Transverse colon (tissue), 4 donors: ENCODE measurements around the gene CADM2. TPM values are rescaled to one million over a fixed set of nuclear protein-coding genes. Genes with fewer than 3 reads are reported as not detected.

Source experiments
- DNase-seq: peaks from one replicate; pipeline ENCODE4 v3.0.0-alpha.2; 2019
- H3K27ac ChIP-seq, 4 donors: fragments of 200-600 bp; sonication (generic); 2 replicates each; pipeline ENCODE4 v1.5.1; 2016 to 2018; ENCODE audit warnings: inconsistent platforms in 4 of 4
- H3K27me3 ChIP-seq: fragments of 200-600 bp; sonication (generic); 2 replicates; pipeline ENCODE4 v1.5.1; 2017; ENCODE audit warnings: inconsistent platforms
- H3K36me3 ChIP-seq, 4 donors: fragments of 200-600 bp; sonication (generic); 2 replicates each; pipeline ENCODE4 v1.5.1; 2017 to 2019; ENCODE audit warnings: inconsistent platforms in 4 of 4
- H3K4me1 ChIP-seq, 4 donors: fragments of 200-600 bp; sonication (generic); 2 replicates each; pipeline ENCODE4 v1.5.1; 2017 to 2020; ENCODE audit warnings: inconsistent platforms in 4 of 4
- H3K4me3 ChIP-seq, 4 donors: fragments of 200-600 bp; sonication (generic); 1 replicate in 1 of 4; 2 replicates in 3 of 4; pipeline versions ENCODE4 v1.5.1 to v1.6.1; 2017 to 2019; ENCODE audit warnings: inconsistent platforms in 4 of 4
- H3K9me3 ChIP-seq, 2 donors: fragments of 200-600 bp; sonication (generic); 2 replicates each; pipeline ENCODE4 v1.5.1; 2017 to 2019; ENCODE audit warnings: inconsistent platforms in 2 of 2
- CTCF ChIP-seq, 5 experiments: fragments of 200-600 bp in 3 of 5; fragments of 450-650 bp in 2 of 5; sonication (generic) in 3 of 5; IDR thresholded peaks; 1 replicate in 2 of 5; 2 replicates in 3 of 5; pipeline ENCODE4 v1.5.1; 2016 to 2017; ENCODE audit warnings: antibody characterized with exemption in 5 of 5, inconsistent platforms in 3 of 5, mild to moderate bottlenecking in 2 of 5, moderate library complexity in 1 of 5
- EP300 ChIP-seq: sonication (generic); formaldehyde crosslinking; IDR thresholded peaks from one replicate; pipeline ENCODE4 v1.6.1; 2017; ENCODE audit warnings: antibody characterized with exemption, low read depth
- POLR2A ChIP-seq: fragments of 450-650 bp; IDR thresholded peaks from one replicate; pipeline ENCODE4 v1.6.1; 2016; ENCODE audit warnings: antibody characterized with exemption, mild to moderate bottlenecking, moderate library complexity
- POLR2AphosphoS5 ChIP-seq, 3 donors: sonication (generic); formaldehyde crosslinking; IDR thresholded peaks; one replicate each; pipeline ENCODE4 v1.6.1; 2016; ENCODE audit warnings: antibody characterized with exemption in 3 of 3
- WGBS, 2 donors: methylation state at CpG; one replicate each; pipeline ENCODE4 v1.1.5; 2018; ENCODE audit warnings: low coverage in 1 of 2; 5-methylcytosine and 5-hydroxymethylcytosine counted together
- in situ Hi-C, 4 donors: fragments of 200-750 bp; cut with MboI; loops; one replicate each; pipeline versions ENCODE4 v1.15.0 to v1.15.1; 2017; ENCODE audit warnings: low sequenced_read_pairs in 3 of 4, low pct_ligation_motif_present in 1 of 4, low pct_unique_long_range_greater_than_20kb in 1 of 4
- intact Hi-C: fragments of 100-400 bp; cut with DNase I; formaldehyde crosslinking; loops from one replicate; pipeline ENCODE4 v1.15.1; 2023; ENCODE audit warnings: low total_unique reads
- total RNA-seq, 4 donors: library from RNA; depleted of rRNA; stranded (reverse); fragments of >200 nt; gene quantifications; one replicate each; pipeline ENCODE4 v1.1.0, GENCODE V29; 2016

CADM2 gene
- total RNA-seq, 4 donors from 2014 or later: 2.2 to 21.3 (median 4.5) TPM

- Histone ChIP-seq H3K4me3 (no peak overlapping the region), H3K36me3 (no peaks in the 10 kb centered on the region), H3K27me3 (no peaks in the 10 kb centered on the region), H3K4me1 (no peaks in the 10 kb centered on the region), H3K27ac (no peak overlapping the region), H3K9me3 (no peaks in the 10 kb centered on the region)
- intact Hi-C loops: no loop called here
- no peak for DNase-seq
- TF ChIP-seq POLR2A (no peak), POLR2AphosphoS5 (IDR thresholded peaks at IDR 0.05) (no peak), EP300 (no peak), CTCF (IDR thresholded peaks at IDR 0.05) (no peak)
- in situ Hi-C loops: no loop called here
These were observed 918.8 kb downstream of the CADM2 start for GRCh38 chr3:85877631-85878030.

- Histone ChIP-seq H3K27me3 (no peaks in the 10 kb centered on the region), H3K4me1 (no peaks in the 10 kb centered on the region), H3K36me3 (no peaks in the 10 kb centered on the region), H3K27ac (no peak overlapping the region), H3K9me3 (no peaks in the 10 kb centered on the region), H3K4me3 (no peak overlapping the region)
- DNase-seq: no peak
- in situ Hi-C loops (no loop called here), intact Hi-C loops (no loop called here)
- TF ChIP-seq POLR2AphosphoS5 (IDR thresholded peaks at IDR 0.05): no peak
- TF ChIP-seq CTCF (IDR thresholded peaks at IDR 0.05): no peak
- TF ChIP-seq EP300: no peak
- no peak for TF ChIP-seq POLR2A
- WGBS, 2 donors: 84% methylated on average over 6 of the region's 6 CpGs; no CpG with 5 or more reads in 1 of the 2 donors
These were observed 923.1 kb downstream of the CADM2 start for GRCh38 chr3:85881833-85882393.

- Histone ChIP-seq H3K9me3 (no peaks in the 10 kb centered on the region), H3K27me3 (no peaks in the 10 kb centered on the region), H3K27ac (no peak overlapping the region), H3K4me3 (no peak overlapping the region), H3K4me1 (no peaks in the 10 kb centered on the region), H3K36me3 (no peaks in the 10 kb centered on the region)
- DNase-seq: no peak
- WGBS, 2 donors: 37 to 40% methylated on average over 3 of the region's 3 CpGs
- in situ Hi-C loops (no loop called here), intact Hi-C loops (no loop called here)
- TF ChIP-seq POLR2AphosphoS5 (IDR thresholded peaks at IDR 0.05) (no peak), EP300 (no peak), CTCF (IDR thresholded peaks at IDR 0.05) (no peak), POLR2A (no peak)
These were observed 931.3 kb downstream of the CADM2 start for GRCh38 chr3:85890043-85890555.

GRCh38 chr3:85903434-85903833, 944.6 kb downstream of the CADM2 start:
- TF ChIP-seq POLR2AphosphoS5 (IDR thresholded peaks at IDR 0.05) (no peak), POLR2A (no peak), CTCF (IDR thresholded peaks at IDR 0.05) (no peak), EP300 (no peak)
- intact Hi-C loops: no loop called here

More at GRCh38 chr3:85903434-85903833, 944.6 kb downstream of the CADM2 start:
- 36 to 37% methylated on average over 5 of the region's 5 CpGs for WGBS, 2 donors
- Histone ChIP-seq H3K4me3 (no peak overlapping the region), H3K4me1 (no peaks in the 10 kb centered on the region), H3K27me3 (no peaks in the 10 kb centered on the region), H3K9me3 (no peaks in the 10 kb centered on the region), H3K27ac (no peak overlapping the region), H3K36me3 (no peaks in the 10 kb centered on the region)
- in situ Hi-C loops: no loop called here
- no peak for DNase-seq
